NT2/D1 (cell line): ENCODE data around the gene TOP3B.

Experiments used
- SUZ12 ChIP-seq: IDR thresholded peaks from 2 replicates; pipeline ENCODE4 v1.6.1; 2011; ENCODE audit not compliant: insufficient read length, insufficient read depth; ENCODE audit errors: extremely low read depth
- YY1 ChIP-seq: IDR thresholded peaks from 2 replicates; pipeline ENCODE4 v1.6.1; 2011; ENCODE audit not compliant: insufficient read length, insufficient read depth
- ZNF274 ChIP-seq: IDR thresholded peaks from 2 replicates; pipeline ENCODE4 v1.6.1; 2011; ENCODE audit warnings: mild to moderate bottlenecking, low read depth, low read length

- TF ChIP-seq SUZ12 (no peak), ZNF274 (no peak), YY1 (no peak)
Measured at GRCh38 chr22:22020425-22020852, 37.9 kb upstream of the TOP3B start.
